GM04503 (cell line): ENCODE measurements around the gene RPS24.
"Not testable (repeated sequence)": the region's sequence is repeated elsewhere in the genome, so short reads cannot be mapped to it uniquely, and the experiment has no call there.

ENCODE experiments used
- DNase-seq: peaks from one replicate; pipeline ENCODE4 v3.0.0-alpha.2; 2012; ENCODE audit warnings: low read depth

RPS24 gene

GRCh38 chr10:78033637-78034470, at the start of gene RPS24:
TSS of gene RPS24 (plus strand) at chr10:78033863. CDS start at chr10:78033902, 39 bp downstream.
- peak; percentile 76 for DNase-seq

DNA sequence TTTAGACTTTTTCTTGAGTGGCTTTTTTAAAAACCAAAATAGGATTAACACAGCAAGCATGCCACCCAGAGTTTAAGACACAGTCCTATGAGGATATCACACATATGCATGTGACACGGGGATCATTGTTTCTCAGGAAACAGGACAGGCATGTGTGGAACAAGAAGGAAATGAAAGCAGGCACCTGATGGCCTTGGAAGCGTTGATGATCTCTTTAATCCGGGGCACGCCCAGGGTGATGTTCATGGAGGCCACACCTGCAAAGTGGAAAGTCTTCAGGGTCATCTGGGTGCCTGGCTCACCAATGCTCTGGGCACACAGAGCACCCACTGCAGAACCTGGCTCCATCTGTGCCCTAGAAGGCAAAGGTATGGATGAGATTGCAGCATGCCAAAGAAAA, 48.7 kb upstream of the RPS24 start:
- no peak for DNase-seq

- no peak for DNase-seq
Observed at GRCh38 chr10:77987671-77988255, 45.9 kb upstream of the RPS24 start.

DNA sequence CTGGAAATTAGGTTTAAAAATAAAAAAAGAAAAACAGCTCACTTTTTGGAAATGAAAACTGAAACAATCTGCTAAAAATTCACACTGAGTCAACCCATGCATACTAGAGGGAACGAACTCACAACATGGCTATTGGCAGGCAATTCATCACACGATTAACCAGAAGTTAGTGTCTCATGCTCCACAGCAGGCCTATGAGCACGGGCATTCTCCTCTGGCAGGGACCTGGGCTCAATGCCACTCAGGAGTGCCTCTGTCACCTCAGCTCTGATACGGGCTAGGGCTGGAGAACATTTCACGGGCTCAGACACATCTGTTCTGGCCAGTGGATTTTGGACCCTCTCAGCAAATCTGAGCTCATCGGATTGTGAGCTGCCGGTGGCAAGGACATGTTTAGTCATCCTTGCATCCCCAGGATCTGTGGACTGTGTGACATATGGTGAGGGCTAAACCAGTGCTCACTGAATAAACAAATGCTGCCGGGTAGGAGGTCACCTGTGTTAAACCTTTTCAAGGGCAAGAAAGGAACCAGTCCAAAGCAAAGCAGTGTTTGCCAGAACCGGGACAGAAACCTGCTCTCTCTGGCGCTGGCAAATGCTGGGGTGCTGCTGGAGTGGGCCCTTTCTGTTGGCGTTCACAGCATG, 44.5 kb upstream of the RPS24 start:
- peak; percentile 11 for DNase-seq

DNA sequence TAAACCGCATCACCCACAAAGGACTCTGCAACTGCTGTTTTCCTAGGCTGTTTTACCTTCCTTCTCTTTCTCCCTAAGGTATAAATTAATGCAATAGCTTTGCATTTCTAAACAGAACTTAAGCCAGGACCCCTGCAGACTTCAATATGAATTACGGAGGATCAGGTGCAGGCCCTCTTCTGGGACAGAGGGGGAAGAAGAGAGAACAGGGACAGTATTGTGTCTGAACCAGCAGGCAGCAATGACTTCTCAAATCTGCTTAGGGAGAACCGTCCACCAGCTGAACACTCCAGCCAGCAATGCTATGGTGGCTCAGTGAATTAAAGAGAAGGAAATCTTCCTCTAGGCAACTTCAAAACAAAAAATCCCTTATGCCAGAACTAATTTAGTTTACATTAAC, 40.0 kb upstream of the RPS24 start:
- DNase-seq: no peak

- not testable (repeated sequence) for DNase-seq
Observed at GRCh38 chr10:77998780-77999179, 34.9 kb upstream of the RPS24 start.

DNA sequence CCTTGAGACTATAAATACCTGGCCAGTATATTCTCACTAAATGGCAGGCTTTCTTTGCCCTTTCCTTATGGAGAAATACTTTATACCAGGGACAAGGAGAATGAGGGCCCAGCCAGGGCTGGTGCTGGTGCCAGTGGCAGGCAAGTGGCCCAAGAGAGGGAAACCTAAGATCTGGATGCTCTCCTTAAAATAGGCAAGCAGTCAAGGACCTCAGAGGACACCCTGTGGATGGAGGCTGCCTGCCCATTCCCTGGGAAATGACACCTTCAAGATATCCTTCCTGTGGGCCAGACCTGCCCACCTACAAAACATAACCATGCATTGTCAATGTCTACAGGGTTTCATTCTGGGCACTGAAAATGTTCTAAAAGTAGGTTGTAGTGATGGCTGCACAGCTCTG, 33.5 kb upstream of the RPS24 start:
- DNase-seq: no peak

- no peak for DNase-seq
Observed at GRCh38 chr10:78000956-78001472, 32.6 kb upstream of the RPS24 start.

DNA sequence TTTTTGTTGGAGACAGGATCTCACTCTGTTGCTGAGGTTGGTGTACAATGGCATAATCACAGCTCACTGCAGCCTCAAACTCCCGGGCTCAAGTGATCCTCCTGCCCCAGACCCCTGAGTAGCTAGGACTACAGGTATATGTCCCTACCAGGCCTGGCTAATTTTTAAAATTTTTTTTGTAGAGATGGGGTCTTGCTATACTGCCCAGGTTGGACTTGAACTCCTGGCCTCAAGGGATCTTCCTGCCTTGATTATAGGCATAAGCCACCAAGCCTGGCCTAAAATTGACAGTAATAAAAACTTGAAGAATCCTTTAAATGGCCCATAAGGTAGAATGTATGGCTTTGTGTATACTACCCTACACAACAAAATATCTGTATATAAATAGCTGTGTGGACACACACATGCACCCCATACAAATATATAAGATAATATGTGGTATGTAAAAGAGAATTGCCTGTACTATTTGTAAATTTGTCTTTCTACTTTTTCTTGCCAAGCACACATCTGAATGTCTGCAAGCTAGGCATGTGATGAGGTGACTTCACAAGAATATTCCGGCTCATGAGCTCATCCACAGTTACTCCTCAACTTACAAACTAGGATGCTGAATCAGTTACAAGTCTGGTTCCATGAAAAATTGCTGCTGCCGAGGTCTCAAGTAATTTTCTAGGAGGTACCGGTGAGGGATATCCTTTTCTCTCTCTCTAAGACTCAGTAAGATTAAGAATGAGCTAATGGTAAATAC, 30.9 kb upstream of the RPS24 start:
- DNase-seq: no peak

DNA sequence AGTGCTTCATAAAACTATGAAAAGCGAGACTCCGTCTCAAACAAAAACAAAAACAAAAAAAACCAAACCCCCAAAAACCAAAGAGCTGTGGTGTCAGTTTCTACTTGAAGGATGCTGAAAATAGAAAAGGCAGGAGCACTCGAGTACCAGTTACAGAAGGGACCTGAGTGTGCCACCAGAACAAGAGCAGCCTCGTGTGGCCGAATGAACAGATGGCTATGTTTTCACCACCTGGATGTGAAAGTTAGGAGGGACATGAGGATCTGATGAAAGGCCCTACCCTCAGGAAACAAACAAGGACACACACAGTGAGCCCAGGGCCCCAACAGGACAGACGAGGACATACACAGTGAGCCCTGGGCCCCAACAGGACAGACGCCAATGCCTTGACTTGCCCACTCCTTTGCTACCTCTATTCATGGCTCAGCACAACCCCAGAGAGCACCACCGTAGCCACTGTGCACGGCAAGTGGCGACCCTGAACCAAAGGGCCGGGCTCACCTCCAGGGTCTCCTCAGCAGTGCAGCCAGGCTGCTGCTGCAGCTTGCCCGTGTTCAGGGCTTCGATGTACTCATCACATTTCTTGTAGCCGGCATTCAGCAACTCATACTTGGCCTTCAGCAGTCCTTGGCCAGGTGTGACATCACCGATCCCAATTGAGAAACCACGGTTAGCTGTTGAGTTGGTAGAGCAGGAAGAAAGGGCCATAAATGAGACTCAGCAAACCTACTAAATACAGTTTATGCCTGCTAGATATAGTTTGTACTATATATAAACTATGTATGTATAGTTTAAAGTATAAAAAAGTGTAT, 29.2 kb upstream of the RPS24 start:
- no peak for DNase-seq

DNA sequence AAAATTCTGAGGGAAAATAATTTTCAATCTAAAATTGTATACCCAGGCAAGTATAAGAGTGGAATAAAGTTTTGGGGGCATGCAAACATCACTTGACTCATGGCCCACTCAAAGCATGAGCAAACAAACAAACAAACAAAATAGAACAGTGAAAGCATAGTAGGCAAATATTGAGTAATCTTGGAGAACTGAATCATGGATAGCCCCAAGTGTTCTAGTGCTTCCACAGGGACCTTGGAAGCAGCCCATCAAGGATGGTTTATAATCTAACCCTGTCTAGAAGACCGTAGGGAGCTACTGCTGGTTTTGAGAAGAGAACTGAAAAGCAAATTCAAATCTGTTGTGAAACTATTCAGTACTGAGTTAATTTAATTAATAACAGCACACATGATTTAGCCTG, 26.5 kb upstream of the RPS24 start:
- DNase-seq: no peak

- DNase-seq: no peak
Observed at GRCh38 chr10:78009662-78010061, 24.0 kb upstream of the RPS24 start.

GRCh38 chr10:78010278-78010677, 23.4 kb upstream of the RPS24 start:
- no peak for DNase-seq

DNA sequence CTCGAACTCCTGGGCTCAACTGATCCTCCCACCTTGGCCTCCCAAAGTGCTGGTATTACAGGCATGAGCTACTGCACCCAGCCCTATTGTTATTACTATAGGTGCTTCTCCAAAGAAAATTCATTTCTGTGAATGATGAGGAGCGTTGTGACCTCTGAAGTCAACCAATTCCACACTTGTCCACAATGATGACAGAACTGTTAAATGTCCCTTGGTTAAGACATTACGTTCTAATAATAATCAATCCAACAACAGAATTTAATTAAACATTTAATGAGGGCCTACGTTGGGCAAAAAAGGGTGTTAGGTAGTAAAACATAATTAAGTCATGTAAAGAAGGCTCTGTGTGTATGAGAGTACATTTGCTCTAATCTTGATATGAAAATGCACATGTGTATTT, 22.6 kb upstream of the RPS24 start:
- no peak for DNase-seq

DNA sequence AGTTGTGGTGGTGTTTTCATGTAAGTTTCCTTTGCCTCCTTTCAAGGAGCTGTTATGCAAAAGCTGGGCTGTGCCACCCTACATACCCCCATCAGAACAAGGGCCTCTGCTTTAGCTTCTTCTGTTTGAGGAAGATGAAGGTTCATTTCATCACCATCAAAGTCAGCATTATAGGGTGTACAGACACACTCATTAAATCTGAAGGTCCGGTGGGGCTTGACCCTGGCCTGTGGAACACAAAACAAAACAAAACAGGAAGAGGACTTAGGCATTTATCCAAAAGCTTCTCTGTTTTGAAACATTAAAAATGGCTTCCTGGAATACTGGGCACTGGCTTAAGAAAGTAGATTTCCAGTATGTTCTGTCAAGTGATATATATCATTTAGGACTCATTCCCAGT, 20.1 kb upstream of the RPS24 start:
- DNase-seq: no peak

- DNase-seq: no peak
Observed at GRCh38 chr10:78015546-78015945, 18.1 kb upstream of the RPS24 start.

DNA sequence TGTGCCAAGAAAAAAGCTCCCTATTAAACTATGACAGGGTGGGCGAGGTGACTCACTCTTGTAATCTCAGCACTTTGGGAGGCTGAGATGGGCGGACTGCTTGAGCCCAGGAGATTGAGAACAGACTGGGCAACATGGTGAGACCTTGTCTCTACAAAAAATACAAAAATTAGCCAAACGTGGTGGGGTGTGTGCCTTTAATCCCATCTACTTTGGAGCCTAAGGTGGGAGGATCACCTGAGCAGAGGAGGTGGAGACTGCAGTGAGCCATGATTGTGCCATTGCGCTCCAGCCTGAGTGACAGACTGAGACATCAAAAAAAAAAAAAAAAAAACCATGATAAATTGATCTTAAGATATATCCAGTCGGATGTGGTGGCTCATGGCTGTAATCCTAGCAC, 15.8 kb upstream of the RPS24 start:
- DNase-seq: no peak

GRCh38 chr10:78019264-78019663, 14.4 kb upstream of the RPS24 start:
- DNase-seq: no peak

GRCh38 chr10:78021201-78021600, 12.5 kb upstream of the RPS24 start:
- no peak for DNase-seq

DNA sequence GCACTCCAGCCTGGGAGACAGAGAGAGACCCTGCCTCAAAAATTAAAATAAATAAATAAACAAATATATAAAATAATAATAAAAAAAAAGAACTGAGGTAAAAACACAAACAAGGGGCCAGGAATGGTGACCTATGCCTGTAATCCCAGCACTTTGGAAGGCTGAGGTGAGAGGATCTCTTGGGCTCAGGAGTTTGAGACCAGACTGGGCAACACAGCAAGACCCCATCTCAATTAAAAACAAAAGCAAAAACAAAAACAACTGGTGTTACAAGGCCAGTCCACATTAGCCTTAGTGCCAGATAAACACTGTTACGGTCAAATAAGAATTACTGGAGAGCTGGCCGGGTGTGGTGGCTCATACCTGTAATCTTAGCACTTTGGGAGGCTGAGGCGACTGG, 9.9 kb upstream of the RPS24 start:
- no peak for DNase-seq

DNA sequence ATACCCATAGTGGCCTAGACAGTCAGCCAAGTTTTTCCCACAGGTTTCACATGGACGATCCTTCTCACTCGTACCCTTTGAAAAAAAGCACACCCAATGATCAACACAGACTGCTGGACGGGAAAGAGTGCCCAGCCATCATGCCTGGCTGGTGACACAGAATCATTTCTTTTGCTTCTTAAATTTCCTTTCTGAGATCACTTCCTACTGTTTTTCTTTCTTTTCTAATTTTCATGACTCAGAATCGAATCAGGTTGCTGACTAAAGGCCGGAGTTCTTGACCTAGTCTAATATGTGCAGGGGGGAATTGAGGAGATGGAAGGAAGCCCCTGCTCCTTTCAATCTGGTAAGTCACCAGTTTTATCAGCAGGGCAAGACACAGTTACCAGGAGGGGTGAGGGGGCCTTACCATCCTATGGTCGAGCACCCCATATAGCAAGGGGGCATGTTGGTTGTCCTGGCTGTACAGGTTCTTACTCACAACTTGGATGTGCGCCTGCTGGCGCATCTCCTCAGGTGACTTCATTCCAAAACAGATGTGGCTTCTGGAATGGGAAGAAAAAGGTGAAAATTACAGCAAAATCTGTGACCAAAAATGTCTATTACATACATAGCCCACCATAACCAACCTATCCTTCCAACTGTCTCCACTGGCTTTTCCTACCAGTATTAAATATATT, 7.8 kb upstream of the RPS24 start:
- DNase-seq: no peak
